ENCODE data around the gene FHOD3.

DNA sequence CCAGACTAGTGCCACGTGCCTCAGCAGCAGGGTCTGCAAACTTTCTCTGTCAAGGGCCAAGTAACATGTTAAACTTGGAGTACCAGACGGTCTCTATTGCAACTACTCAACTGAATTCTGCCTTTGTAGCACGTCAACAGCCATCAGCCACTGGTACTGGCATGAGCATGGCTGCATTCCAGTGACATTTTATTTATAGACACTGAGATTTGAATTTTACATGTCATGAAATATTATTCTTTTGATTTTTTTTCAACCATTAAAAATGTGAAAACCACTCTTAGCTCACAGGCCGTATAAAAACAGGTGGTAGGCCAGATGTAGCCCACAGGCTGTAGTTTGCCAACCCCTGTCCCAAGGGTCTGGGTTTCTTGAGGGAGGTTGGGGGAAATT, 331.6 kb downstream of the FHOD3 start:
- TF ChIP-seq MYC (IDR thresholded peaks at IDR 0.05; ENCODE audit: low read depth, low read length) (no peak), POLR2A (IDR thresholded peaks at IDR 0.05; ENCODE audit: extremely low read depth, insufficient read length) (no peak)
- TF ChIP-seq, protein P1, sequence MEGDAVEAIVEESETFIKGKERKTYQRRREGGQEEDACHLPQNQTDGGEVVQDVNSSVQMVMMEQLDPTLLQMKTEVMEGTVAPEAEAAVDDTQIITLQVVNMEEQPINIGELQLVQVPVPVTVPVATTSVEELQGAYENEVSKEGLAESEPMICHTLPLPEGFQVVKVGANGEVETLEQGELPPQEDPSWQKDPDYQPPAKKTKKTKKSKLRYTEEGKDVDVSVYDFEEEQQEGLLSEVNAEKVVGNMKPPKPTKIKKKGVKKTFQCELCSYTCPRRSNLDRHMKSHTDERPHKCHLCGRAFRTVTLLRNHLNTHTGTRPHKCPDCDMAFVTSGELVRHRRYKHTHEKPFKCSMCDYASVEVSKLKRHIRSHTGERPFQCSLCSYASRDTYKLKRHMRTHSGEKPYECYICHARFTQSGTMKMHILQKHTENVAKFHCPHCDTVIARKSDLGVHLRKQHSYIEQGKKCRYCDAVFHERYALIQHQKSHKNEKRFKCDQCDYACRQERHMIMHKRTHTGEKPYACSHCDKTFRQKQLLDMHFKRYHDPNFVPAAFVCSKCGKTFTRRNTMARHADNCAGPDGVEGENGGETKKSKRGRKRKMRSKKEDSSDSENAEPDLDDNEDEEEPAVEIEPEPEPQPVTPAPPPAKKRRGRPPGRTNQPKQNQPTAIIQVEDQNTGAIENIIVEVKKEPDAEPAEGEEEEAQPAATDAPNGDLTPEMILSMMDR (IDR thresholded peaks at IDR 0.05; ENCODE audit: low read depth, low read length), result no peak
